HG02588 (cell line): ENCODE results near the gene TLL1.

Experiments used
- ATAC-seq: cut with Tn5 transposase; IDR thresholded peaks from one replicate; pipeline ENCODE4 v1.9.1; 2021; ENCODE audit warnings: mild to moderate bottlenecking, moderate library complexity; ENCODE audit not compliant: unreplicated experiment

Gene TLL1

DNA sequence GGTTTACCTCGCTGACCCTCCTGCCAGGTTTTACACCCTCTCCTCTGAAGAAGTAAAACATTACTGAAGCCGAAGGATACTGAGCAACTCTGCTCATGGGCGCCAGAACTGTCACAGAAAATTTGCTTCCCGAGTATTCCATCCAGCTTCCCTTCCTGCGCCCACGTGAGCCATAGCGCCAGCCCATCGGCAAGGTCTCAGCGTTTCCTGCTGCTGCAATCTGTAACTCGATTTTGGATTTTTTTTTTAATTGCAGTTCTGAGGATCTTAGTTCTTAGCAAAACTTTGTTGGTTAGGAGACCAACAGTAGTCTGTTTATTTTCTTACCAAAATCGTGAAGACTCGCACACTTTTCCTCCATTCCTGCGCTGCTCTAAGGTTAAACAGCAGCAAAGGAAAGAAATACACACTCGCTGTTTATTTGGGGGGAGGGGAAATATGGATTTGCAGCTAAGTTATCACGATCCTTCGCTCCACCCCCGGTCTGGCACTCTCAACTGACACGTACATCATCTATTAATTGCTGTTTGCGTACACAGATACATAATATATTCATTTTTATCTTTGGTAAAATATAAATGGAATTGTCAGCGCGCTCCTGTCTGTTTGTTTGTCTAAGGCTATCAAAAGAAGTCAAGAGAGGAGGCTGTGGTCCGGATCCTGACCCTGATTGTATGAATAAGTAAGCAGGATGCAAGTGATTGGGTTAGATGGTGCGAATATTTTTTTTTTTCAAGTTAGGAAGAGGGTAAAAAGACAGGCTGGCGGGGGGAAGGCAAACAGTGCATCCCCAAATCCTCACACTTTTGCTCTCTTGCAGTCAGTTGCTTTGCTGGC lies at the start of gene TLL1:
TSS of gene TLL1 (plus strand) at position 777 of the 837 bp plus-strand sequence. CDS start 668 bp downstream, outside the sequence.
- ATAC-seq, result no peak

DNA sequence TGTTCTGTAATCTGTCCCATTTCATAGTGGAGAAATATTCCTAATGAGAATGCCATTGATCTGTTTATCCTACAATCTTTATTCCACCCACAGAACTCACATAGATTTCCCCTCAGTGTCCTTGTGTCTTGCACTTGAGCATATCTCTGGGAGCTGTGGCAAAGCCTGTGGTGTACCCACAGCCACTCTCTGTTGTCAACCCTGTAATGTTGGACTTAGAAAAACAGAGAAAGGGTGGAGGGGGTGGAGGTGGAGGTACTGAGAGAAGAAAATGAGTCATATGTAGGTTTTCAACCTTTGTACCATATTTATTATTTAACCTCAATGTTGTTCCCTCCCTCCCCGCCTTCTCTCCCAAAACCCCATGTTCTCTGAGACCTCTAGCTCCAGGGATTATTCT lies 46.9 kb upstream of the TLL1 start:
- ATAC-seq, result no peak

DNA sequence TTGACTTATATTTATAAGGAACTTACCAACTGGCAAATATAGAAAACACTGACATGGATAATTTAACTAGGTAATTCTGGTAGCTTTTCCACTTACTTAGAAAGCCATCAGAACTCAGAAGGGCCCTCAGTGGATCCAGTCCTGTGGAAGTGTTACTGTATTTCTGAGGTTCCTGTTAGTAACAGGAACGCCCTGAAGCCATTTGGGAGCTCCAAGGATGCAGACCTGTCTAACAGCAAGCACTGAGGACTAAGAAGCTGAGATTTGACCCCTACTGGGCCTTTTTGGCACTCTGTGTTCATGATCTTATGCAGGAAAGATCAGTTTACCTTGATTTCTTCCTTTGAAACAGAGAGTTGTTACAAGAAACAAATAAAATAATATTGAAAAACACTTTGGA lies 46.0 kb upstream of the TLL1 start:
- no peak for ATAC-seq

DNA sequence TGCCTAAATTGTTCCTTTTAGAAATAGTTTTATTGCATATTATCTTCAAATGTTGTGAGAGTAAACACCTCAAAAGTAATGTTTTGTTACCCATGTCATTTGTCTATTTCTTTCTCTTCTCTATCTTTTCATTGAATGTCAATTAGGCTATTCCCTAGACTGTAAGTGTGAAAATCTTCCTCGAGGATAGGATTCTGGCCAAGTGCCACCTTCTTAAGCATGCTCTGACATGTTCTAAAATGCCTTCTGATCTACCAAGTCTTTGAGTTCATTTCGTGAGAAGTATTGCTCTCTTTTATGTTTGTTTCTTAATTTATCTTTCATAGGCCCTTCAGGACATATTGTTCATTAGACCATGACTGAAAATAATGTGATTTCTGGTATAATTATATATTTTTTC lies 44.1 kb upstream of the TLL1 start:
- ATAC-seq, result no peak

DNA sequence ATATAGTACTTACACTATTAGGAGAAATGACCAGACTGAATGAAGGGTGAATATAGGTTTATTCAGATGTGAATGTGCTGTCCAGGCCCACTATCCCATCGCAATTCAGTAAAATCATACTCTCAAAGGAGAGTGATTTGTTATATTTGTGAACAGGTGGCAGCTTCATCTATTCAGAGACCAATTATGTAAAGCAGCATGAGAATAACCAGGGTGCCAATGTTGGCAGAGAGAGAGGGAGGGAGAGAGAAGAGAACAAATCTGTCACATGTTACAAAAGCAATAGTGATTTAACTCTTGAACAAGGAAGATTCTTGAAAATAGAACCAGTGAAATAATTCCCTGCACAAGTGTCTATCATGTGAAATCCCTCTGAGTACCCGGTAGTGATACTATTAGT lies 38.9 kb upstream of the TLL1 start:
- ATAC-seq, result no peak

DNA sequence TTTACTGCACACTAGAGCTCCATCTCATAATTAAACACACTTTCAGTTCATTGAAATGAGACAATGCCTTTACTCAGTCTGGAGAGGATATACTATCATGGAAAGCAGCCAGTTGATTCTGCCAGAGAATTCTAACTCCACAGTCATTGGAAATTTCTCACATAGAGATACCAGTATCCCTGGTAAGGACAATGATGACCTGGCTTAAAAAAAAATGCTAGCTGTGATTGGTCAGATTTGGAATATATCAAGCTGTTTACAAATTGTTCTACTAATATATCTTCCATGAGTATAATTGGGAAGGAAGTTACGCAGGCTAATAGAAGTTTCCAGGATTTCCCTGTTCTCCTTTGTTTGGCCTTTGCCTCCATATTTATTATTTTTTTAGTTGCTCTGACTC lies 34.5 kb upstream of the TLL1 start:
- no peak for ATAC-seq

DNA sequence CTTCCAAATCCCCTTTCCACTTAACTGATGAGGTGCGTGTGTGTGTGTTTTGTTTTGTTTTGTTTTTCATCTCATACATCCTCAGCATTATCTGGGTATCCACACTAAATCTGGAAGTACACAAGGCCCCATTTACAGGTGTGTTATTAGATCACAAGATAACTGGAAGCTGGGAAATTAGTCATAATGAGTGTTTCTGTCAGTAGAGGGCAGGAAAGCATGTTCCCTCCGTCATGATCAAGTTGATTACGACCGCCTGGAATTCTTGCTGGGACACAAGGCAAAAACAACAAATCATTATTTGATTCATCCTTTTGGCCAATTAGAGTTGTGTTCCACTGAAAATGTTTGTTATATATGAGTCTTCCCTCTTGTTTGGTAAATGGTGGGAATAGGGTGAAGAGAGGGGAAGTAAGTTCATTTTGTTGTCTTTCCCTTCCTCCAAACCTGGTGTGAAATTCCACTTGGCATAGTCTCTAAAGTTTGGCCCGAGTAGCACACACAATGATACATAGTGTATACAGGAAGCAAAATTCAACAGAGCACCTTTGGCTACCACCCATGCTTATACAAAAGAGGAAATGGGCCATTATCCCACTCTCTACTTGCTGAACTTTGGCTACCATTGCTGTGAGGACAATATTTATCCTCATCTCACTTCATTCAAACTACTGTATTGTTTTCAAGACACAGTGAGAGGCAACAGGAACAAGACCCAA lies 33.3 kb upstream of the TLL1 start:
- no peak for ATAC-seq

DNA sequence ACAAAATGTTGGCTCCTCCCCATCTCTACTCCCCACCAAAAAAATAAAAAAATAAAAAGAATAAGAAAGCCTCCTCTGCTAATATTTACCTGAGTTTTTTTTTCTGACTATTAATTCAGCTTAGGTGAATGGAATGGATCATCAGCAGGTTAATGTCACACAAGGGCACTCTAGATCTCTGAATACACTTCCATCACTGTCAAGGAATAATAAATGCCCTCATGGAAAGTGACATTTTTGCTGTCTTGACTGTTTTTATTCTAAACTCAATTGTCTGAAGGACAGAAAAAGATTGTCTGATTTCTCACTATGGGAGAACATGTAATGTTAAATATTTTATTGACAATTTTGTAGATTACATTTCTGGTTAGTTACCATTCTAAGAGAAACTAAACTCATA lies 30.4 kb upstream of the TLL1 start:
- no peak for ATAC-seq

DNA sequence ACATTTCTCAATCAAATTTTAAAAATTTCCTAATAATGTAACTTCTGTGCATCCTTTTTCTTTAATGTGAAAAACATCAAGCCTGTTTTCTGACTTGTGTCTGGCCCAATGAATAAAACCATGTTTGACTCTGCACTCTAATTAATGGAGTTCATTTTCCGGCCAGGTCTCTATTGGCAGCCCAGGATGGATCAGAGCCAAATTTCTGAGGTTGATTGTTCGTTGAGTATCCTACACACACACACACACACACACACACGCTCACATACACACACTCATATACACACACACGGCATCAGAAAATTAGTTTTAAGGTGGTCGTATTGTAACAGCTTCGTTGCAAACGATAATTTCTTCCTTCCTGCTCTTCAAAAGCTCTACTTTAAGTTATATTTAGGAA lies 28.9 kb upstream of the TLL1 start:
- ATAC-seq, result no peak

DNA sequence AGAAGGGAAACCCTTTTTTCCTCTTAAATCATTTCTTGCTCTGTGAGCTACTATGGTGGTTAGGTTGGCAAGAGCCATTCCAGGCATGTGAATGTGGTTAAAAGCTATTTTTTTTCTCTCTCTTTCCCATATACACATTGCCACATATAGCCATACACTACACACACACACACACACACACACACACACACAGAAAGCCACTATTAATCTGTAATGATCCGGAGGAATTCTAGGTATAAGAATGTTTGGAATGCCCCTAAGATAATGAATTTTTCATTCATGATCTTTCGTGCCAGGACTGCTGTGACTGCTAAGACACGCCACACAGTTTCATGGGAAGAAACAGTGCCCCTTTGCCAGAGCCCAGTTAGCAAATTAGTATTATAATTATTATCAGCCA lies 21.8 kb upstream of the TLL1 start:
- ATAC-seq, result no peak

DNA sequence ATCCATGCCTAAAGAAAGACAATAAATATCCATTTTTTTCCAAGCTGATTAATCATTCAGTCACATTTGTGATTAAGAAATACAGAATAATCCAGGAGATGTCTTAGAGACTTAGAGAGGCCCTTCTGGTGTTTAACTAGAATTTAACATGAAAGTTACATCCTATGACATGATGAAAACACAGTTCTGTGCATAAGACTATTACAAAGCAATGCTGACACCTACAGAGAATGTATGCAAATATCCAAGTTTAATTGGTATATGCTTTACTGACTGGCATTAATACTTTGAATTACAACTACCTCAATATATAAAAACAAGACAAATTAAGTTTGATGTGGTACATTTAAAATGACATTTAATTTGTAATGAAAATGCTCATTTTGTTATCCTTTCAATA lies 17.8 kb upstream of the TLL1 start:
- ATAC-seq, result no peak

DNA sequence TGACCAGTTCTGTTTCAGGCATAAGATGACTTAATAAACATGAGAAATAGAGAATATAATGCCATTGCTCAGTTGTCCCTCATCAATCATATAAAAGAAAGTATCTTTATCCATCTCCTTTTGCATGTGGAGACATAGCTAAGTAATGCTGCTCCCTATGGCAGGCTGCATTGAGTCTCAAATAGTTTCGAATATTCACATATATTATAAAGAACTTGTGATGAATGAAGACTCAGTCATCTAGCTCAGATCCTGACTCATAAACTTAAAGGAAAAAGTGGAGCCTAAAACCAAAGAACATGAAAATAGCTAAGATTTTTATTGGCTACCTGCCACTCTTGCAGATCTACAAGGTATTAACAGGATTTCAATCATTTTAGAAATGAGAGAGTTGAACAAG lies 11.7 kb upstream of the TLL1 start:
- ATAC-seq, result no peak

DNA sequence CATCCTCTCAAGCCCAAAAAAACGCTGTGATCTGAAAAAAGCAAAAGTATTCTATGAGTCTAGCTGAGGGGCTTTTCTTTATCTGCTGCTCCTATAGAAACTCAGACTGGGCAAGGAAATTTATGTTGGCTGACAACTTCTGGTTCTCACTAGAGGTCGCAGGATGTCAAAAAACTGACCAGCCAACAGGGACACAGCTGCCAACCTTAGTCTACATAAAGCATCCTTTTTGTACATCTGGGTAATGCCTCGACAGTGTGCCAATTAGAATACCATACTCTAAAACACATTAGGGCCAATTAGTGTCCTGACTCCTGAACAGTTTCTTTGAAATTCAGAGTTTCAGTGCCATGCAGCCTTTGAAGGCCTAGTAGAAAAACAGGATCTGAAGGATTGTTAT lies 8.8 kb upstream of the TLL1 start:
- ATAC-seq, result no peak

DNA sequence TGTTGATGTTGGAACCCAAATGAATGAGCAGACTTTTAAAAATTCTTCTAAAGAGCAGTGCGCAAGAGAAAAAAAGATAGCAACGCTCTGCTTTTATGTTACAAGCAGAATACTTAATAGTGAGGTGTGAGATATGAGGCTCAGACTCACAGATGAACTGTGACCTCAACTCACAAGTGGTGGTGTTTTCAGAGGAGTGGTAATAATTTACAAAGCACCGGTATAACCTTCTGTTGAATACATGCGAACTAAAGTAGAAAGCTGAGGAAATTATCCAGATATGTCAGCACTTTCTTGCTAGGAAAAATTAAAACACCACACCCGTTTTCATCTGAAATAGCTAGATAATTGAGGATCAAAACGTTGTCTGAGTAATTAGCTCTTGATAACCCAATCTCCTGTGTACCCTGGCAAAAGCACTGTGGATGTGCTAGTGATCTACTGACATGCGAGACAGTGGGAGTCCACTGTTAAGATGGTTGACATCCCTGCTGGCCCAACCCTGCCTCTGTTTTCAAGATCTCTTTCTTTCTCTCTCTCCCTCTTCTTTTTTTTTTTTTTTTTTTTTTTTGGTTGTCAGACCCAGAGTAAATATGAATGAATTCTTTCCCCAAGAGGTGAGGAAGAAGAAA lies 6.9 kb upstream of the TLL1 start:
- ATAC-seq, result no peak

DNA sequence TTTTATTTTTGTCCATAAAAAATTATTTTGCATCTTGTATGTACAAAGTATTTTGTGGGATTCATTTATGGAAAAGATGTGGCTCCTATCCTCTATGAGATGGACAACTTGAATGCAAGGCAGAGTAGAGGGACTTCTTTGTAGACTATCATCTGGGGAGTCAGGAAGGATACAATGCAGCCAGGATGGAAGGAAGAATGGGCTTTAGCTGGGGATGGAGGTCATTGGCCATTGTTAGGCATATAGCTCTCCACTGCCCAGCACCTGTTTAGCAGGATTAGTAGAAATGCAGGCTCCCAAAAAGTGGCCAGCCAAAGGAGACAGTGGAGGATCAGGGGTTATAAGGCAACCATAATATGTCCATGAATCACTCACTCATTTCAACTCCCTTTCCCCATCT lies 5.1 kb upstream of the TLL1 start:
- ATAC-seq, result no peak

DNA sequence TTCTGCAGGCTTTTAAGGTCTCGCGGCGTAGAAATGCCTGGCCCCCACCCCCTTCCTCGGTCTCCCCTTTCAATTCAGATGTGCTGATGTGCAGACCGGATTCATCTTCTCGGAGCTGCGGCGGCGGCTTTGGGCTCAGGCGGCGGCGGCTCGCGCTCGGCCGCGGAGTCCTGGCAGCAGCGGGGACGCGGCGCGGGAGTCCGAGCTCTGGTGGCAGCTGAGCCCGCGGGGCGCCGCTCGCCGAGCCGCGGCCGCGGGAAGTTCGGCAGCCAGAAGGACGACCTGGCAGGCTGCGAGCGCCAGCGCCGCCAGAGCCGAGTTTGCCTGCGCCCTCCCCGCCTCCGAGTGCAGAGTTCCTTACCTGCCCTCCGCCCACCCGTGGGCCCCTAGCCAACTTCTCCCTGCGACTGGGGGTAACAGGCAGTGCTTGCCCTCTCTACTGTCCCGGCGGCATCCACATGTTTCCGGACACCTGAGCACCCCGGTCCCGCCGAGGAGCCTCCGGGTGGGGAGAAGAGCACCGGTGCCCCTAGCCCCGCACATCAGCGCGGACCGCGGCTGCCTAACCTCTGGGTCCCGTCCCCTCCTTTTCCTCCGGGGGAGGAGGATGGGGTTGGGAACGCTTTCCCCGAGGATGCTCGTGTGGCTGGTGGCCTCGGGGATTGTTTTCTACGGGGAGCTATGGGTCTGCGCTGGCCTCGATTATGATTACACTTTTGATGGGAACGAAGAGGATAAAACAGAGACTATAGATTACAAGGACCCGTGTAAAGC lies 448 bp downstream of the TLL1 start:
- no peak for ATAC-seq

DNA sequence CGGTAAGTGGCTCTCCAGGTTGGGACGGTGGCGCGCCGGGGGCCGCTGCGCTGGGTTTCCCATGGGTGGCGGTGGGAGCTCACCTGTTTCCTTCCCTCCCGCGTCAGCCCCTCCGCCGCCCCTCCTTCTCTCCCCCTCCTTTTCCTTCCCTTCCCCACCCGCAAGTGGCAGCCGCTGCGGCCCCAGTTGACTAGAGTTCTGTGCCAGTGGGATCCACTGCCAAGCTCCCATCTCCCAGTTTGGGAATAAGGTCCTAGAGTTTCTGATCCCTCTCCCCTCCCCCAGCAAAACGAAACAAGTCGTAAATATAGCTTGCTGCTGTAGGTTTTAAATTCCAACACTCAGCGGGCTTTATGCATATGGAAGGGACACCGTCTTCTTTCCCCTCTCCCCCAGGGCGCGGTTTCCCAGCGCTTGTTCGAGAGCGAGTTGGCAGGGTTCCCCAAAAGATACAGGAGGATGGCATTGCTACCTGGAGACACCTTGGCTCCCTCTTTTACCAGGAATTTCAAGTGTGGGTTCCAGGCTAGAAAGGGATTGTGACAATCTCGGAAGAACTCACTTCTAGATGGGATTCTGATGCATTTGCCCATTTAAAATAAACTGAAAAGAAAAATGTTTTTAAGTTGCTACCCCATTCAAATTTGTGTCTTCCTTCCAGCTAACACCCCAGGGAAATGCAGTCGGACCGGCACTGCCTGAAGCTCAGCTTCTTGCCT lies 1.2 kb downstream of the TLL1 start:
- no peak for ATAC-seq

DNA sequence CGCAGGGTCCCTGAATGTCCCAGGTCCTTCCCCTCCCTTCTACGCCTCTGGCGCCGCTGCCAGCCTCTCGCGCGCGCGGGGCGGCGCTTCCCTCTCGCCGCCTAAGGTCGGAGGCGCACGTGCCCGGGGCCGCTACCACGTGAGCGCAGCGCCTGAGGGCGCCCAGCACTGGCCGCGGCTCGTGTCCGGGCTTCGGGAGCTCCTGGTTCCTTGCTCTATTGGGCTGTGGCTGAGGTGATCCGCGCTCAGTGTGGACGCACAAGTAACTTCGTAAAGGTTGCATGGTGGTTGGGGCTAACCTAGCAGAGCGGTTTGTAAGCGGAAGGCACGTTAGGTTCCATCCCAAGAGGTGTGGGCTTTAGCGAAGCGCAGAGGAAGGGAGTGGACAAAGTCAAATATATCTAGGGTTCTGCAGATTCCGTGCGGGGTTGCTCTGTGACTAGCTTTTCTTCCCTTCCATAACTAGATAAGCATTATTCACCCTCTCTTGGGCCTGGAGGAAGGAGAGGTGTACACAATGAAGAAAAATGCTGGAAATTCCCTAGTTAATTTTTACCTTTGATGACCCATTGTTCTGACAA lies 1.8 kb downstream of the TLL1 start:
- ATAC-seq, result no peak

DNA sequence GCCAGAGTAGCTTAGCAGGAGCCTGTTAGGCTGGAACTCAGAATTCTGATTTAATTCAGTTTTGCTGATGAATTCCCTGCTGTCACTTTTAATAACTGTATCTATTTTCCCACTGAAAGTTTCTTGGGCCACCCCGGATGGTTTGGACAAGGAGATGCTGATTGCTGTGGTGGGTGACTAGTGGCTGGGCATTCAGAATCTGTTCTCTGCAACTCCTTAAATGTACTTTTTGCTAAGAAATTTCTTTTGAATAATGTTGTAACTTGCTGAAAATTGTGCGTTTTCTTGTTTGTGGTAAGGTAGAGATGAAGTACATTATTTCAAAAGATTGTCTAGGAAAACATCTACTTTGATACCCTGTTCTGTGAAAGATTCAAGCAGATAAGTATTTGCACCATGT lies 2.4 kb downstream of the TLL1 start:
- ATAC-seq, result no peak

DNA sequence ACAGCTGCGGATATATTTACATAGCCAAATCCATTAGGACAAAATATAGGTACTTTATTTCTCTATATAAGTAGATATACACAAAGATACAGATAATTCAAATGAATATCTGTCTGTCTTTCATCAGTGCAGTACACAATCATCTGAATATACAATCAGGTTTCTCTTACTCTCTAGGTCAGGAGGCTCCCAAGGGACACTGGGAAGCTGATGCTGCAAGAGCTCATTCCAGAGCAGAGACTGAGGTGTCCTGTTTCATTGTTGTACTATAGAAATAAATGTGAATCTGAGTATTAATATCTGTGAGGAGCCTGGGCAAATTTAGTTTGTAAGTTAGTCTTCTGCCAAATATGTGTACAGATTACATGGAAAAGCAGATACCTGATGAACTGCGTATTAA lies 4.2 kb downstream of the TLL1 start:
- ATAC-seq, result no peak
